MM.1S (cell line): ENCODE data around the gene ALDH1A3.

ENCODE experiments used
- DNase-seq: peaks from one replicate; pipeline ENCODE4 v3.0.0-alpha.2; 2015
- H2AFZ ChIP-seq: fragments of 300-600 bp; sonication (generic); 2 replicates; pipeline ENCODE4 v1.6.0; 2016; ENCODE audit warnings: antibody characterized with exemption, low read length
- H3F3A ChIP-seq: fragments of 300-600 bp; sonication (generic); 2 replicates; pipeline ENCODE4 v1.6.1; 2016; ENCODE audit warnings: mild to moderate bottlenecking, antibody characterized with exemption, low read length, moderate library complexity, mixed read lengths; ENCODE audit not compliant: insufficient read depth
- H3K27ac ChIP-seq: fragments of 300-600 bp; sonication (generic); 2 replicates; pipeline ENCODE4 v1.5.1; 2016; ENCODE audit warnings: mild to moderate bottlenecking, low read length
- H3K27me3 ChIP-seq: fragments of 300-600 bp; sonication (generic); replicated peaks from 2 replicates; pipeline ENCODE4 v1.6.0; 2016; ENCODE audit warnings: low read length; ENCODE audit not compliant: insufficient read depth
- H3K36me3 ChIP-seq: fragments of 300-600 bp; sonication (generic); replicated peaks from 2 replicates; pipeline ENCODE4 v1.6.1; 2016; ENCODE audit warnings: mild to moderate bottlenecking, low read length, mixed read lengths; ENCODE audit not compliant: insufficient read depth
- H3K4me1 ChIP-seq: fragments of 300-600 bp; sonication (generic); 2 replicates; pipeline ENCODE4 v1.6.1; 2016; ENCODE audit warnings: low read length, mixed read lengths
- H3K4me2 ChIP-seq: fragments of 300-600 bp; sonication (generic); 2 replicates; pipeline ENCODE4 v1.6.0; 2016; ENCODE audit warnings: low read depth, low read length
- H3K4me3 ChIP-seq: fragments of 300-600 bp; sonication (generic); 2 replicates; pipeline ENCODE4 v1.5.1; 2016; ENCODE audit warnings: low read length, mixed read lengths
- H3K79me2 ChIP-seq: fragments of 300-600 bp; sonication (generic); 2 replicates; pipeline ENCODE4 v1.6.1; 2016; ENCODE audit warnings: mixed run types, low read length, mixed read lengths
- H3K9ac ChIP-seq: fragments of 300-600 bp; sonication (generic); 2 replicates; pipeline ENCODE4 v1.6.1; 2016; ENCODE audit warnings: low read length, mixed read lengths
- H3K9me2 ChIP-seq: fragments of 300-600 bp; sonication (generic); replicated peaks from 2 replicates; pipeline ENCODE4 v1.6.1; 2016; ENCODE audit warnings: mild to moderate bottlenecking, low read length, mixed read lengths; ENCODE audit not compliant: insufficient read depth
- H3K9me3 ChIP-seq: fragments of 300-600 bp; sonication (generic); replicated peaks from 2 replicates; pipeline ENCODE4 v1.6.1; 2016; ENCODE audit warnings: mild to moderate bottlenecking, low read length, mixed read lengths; ENCODE audit not compliant: insufficient read depth
- H4K20me1 ChIP-seq: fragments of 300-600 bp; sonication (generic); 2 replicates; pipeline ENCODE4 v1.6.1; 2016; ENCODE audit warnings: mild to moderate bottlenecking, low read length, moderate library complexity, mixed read lengths; ENCODE audit not compliant: insufficient read depth
- EZH2 ChIP-seq: fragments of 300-600 bp; sonication (generic); optimal IDR thresholded peaks from 2 replicates; pipeline ENCODE3; 2017; ENCODE audit warnings: low read depth, mild to moderate bottlenecking, antibody characterized with exemption, low read length, mixed read lengths
- EZH2phosphoT487 ChIP-seq: fragments of 300-600 bp; sonication (generic); IDR thresholded peaks from 2 replicates; pipeline ENCODE4 v1.6.1; 2018; ENCODE audit warnings: antibody characterized with exemption, low read length
- TF ChIP-seq, protein P1 (sequence below): fragments of 300-600 bp; sonication (generic); IDR thresholded peaks from 2 replicates; pipeline ENCODE4 v1.5.1; 2016; ENCODE audit warnings: antibody characterized with exemption, low read length, mixed read lengths

ALDH1A3 gene

DNA sequence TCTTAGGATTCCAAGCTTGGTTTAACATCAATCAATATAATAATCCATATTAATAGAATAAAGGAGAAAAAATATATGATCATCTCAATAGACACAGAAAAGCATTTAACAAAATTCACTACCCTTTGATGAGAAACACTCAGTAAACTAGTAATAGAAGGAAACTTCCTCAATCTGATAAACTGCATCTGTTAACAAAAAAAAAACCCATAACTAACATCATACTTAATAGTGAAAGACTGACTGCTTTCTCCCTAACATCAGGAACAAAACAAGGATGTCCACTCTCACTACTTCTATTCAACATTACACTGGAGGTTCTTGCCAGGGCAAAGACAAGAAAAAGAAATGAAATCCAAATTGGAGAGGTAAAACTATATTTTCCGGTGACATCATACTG lies 70.1 kb downstream of the ALDH1A3 start:
- no peak overlapping the region for H2AFZ ChIP-seq
- H3K4me2 ChIP-seq: no peak overlapping the region
- no peak overlapping the region for H3K27ac ChIP-seq
- no peak for TF ChIP-seq EZH2phosphoT487
- no peak for TF ChIP-seq EZH2
- TF ChIP-seq, protein P1, sequence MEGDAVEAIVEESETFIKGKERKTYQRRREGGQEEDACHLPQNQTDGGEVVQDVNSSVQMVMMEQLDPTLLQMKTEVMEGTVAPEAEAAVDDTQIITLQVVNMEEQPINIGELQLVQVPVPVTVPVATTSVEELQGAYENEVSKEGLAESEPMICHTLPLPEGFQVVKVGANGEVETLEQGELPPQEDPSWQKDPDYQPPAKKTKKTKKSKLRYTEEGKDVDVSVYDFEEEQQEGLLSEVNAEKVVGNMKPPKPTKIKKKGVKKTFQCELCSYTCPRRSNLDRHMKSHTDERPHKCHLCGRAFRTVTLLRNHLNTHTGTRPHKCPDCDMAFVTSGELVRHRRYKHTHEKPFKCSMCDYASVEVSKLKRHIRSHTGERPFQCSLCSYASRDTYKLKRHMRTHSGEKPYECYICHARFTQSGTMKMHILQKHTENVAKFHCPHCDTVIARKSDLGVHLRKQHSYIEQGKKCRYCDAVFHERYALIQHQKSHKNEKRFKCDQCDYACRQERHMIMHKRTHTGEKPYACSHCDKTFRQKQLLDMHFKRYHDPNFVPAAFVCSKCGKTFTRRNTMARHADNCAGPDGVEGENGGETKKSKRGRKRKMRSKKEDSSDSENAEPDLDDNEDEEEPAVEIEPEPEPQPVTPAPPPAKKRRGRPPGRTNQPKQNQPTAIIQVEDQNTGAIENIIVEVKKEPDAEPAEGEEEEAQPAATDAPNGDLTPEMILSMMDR: no peak
- H3K9ac ChIP-seq: no peak overlapping the region
- no peaks in the 10 kb centered on the region for H4K20me1 ChIP-seq
- H3K79me2 ChIP-seq: peaks cover 23% of the 10 kb centered on the region
- no peaks in the 10 kb centered on the region for H3K27me3 ChIP-seq
- no peaks in the 10 kb centered on the region for H3F3A ChIP-seq
- no peak overlapping the region for H3K4me3 ChIP-seq
- H3K36me3 ChIP-seq: no peaks in the 10 kb centered on the region
- no peaks in the 10 kb centered on the region for H3K9me3 ChIP-seq
- DNase-seq: no peak
- no peaks in the 10 kb centered on the region for H3K9me2 ChIP-seq
- H3K4me1 ChIP-seq: no peaks in the 10 kb centered on the region

DNA sequence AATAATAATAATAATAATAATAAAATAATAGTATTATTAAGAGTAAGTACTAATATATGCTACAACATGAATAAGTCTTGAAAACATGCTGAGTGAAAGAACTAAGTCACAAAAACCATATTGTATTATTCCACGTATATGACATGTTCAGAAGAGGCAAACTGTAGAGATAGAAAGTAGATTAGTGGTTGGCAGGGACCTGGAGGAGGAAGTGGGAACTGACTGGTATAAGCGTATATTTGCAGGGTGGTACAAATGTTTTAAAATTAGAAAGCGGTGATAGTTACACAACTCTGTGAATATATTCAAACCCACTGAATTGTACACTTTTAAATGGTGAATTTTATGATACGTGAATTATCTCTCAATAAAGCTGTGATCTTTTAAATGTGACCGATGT lies 72.3 kb downstream of the ALDH1A3 start:
- no peaks in the 10 kb centered on the region for H4K20me1 ChIP-seq
- H3K27me3 ChIP-seq: no peaks in the 10 kb centered on the region
- no peak overlapping the region for H3K4me3 ChIP-seq
- no peak overlapping the region for H3K9ac ChIP-seq
- H3K27ac ChIP-seq: no peak overlapping the region
- H3F3A ChIP-seq: no peaks in the 10 kb centered on the region
- peaks cover 38% of the 10 kb centered on the region for H3K79me2 ChIP-seq
- TF ChIP-seq EZH2phosphoT487 (no peak), EZH2 (no peak)
- TF ChIP-seq, protein P1: no peak
- H3K4me1 ChIP-seq: no peaks in the 10 kb centered on the region
- H3K36me3 ChIP-seq: no peaks in the 10 kb centered on the region
- no peak overlapping the region for H2AFZ ChIP-seq
- H3K9me3 ChIP-seq: no peaks in the 10 kb centered on the region
- H3K4me2 ChIP-seq: no peak overlapping the region
- H3K9me2 ChIP-seq: no peaks in the 10 kb centered on the region
- DNase-seq: no peak

DNA sequence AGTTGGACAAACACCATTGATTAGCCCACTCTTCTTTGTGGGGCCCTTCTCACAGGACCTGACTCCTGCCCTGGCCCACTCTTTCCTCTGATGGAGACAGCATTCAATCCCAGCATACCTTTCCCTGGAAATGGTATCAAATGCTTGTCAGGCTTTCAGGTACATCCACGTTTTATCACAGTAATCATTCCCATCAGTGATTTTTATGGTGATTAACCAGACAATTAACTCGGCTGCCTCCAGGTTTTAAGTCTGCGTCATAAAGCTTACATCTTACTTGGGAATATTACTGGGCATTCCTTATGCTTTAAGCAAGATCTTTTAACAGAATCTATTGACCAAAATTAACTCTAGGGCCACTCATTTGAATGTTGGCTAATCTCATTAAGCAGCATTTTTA lies 72.9 kb downstream of the ALDH1A3 start:
- H3K27me3 ChIP-seq: no peaks in the 10 kb centered on the region
- H3K4me1 ChIP-seq: no peaks in the 10 kb centered on the region
- no peaks in the 10 kb centered on the region for H3K9me2 ChIP-seq
- no peak overlapping the region for H3K27ac ChIP-seq
- no peaks in the 10 kb centered on the region for H3K9me3 ChIP-seq
- no peak overlapping the region for H3K4me3 ChIP-seq
- no peaks in the 10 kb centered on the region for H3K36me3 ChIP-seq
- H3K9ac ChIP-seq: no peak overlapping the region
- H4K20me1 ChIP-seq: no peaks in the 10 kb centered on the region
- no peak overlapping the region for H3K4me2 ChIP-seq
- no peak for DNase-seq
- H3K79me2 ChIP-seq: peaks cover 43% of the 10 kb centered on the region
- no peak overlapping the region for H2AFZ ChIP-seq
- H3F3A ChIP-seq: no peaks in the 10 kb centered on the region
- TF ChIP-seq, protein P1: no peak
- no peak for TF ChIP-seq EZH2phosphoT487
- TF ChIP-seq EZH2: no peak
